Thymus (tissue), 11 donors: ENCODE measurements around the gene CPLX1. TPM values are rescaled to one million over a fixed set of nuclear protein-coding genes. Genes with fewer than 3 reads are reported as not detected.
A peak's percentile ranks its signal among the peaks of the same experiment; 100 is the strongest.

Experiments used
- DNase-seq, 9 donors: peaks; one replicate each; pipeline ENCODE4 v3.0.0-alpha.2; 2013; ENCODE audit warnings: low spot score in 9 of 9, low read depth in 6 of 9, missing footprints in 1 of 9
- H3K27ac ChIP-seq, 2 donors: one replicate each; pipeline ENCODE4 v1.5.1; 2013; ENCODE audit warnings: control low read depth in 1 of 2, low read depth in 1 of 2, low read length in 1 of 2, mild to moderate bottlenecking in 1 of 2, moderate library complexity in 1 of 2
- H3K27me3 ChIP-seq, 2 donors: one replicate each; pipeline ENCODE4 v1.5.1; 2013; ENCODE audit warnings: low read length in 1 of 2; ENCODE audit not compliant: control insufficient read depth in 2 of 2, insufficient read depth in 1 of 2
- H3K36me3 ChIP-seq, 2 donors: one replicate each; pipeline ENCODE4 v1.5.1; 2013; ENCODE audit warnings: low read length in 1 of 2, mild to moderate bottlenecking in 1 of 2, moderate library complexity in 1 of 2; ENCODE audit not compliant: control insufficient read depth in 2 of 2, insufficient read depth in 2 of 2
- H3K4me1 ChIP-seq, 2 donors: one replicate each; pipeline ENCODE4 v1.5.1; 2013; ENCODE audit warnings: low read length in 2 of 2; ENCODE audit not compliant: control insufficient read depth in 2 of 2, insufficient read depth in 2 of 2
- H3K4me3 ChIP-seq, 2 donors: one replicate each; pipeline ENCODE4 v1.5.1; 2013; ENCODE audit warnings: low read length in 2 of 2, control low read depth in 1 of 2, mild to moderate bottlenecking in 1 of 2
- H3K9me3 ChIP-seq, 2 donors: one replicate each; pipeline ENCODE4 v1.5.1; 2013; ENCODE audit warnings: low read length in 1 of 2, mild to moderate bottlenecking in 1 of 2; ENCODE audit not compliant: control insufficient read depth in 2 of 2, insufficient read depth in 1 of 2
- WGBS: extraction: QIAGEN DNeasy Blood & Tissue Kit; methylation state at CpG from one replicate; pipeline ENCODE4 v1.1.7; 2013; 5-methylcytosine and 5-hydroxymethylcytosine counted together
- polyA plus RNA-seq: library from polyadenylated mRNA; stranded (reverse); fragments of 200-250 nt; gene quantifications from one replicate; pipeline ENCODE4 v1.2.3, GENCODE V29; 2013
- total RNA-seq: library from RNA; stranded (reverse); fragments of 120-200 nt; gene quantifications from one replicate; pipeline ENCODE4 v1.2.4, GENCODE V29; 2013
- donor health status: healthy.

The CPLX1 gene
- total and polyA plus RNA-seq, 2 donors, result 3.5 to 7.9 TPM

GRCh38 chr4:788636-789297 lies 37.2 kb downstream of the CPLX1 start:
- Histone ChIP-seq H3K27me3 (peaks cover 45 to 97% of the 10 kb centered on the region in 2 donors), H3K27ac (no peak overlapping the region), H3K4me3 (no peak overlapping the region), H3K9me3 (peaks cover 0 to 9% of the 10 kb centered on the region in 2 donors), H3K4me1 (peaks cover 24 to 72% of the 10 kb centered on the region in 2 donors), H3K36me3 (no peaks in the 10 kb centered on the region)
- 90% methylated on average over 18 of the region's 18 CpGs for WGBS
- DNase-seq, result no peak

- H3K9me3 ChIP-seq, result peaks cover 0 to 9% of the 10 kb centered on the region in 2 donors
- H3K36me3 ChIP-seq, result no peaks in the 10 kb centered on the region
- no peak for DNase-seq
- peaks cover 18 to 66% of the 10 kb centered on the region in 2 donors for H3K4me1 ChIP-seq
- H3K27me3 ChIP-seq, result peaks cover 45 to 97% of the 10 kb centered on the region in 2 donors
- no peak overlapping the region for H3K4me3 ChIP-seq
- H3K27ac ChIP-seq, result no peak overlapping the region
- 92% methylated on average over 19 of the region's 19 CpGs for WGBS
These were observed 37.8 kb downstream of the CPLX1 start for GRCh38 chr4:788006-788635.

- H3K27ac ChIP-seq, result no peak overlapping the region
- H3K36me3 ChIP-seq, result no peaks in the 10 kb centered on the region
- 62% methylated on average over 16 of the region's 16 CpGs for WGBS
- H3K9me3 ChIP-seq, result peaks cover 0 to 9% of the 10 kb centered on the region in 2 donors
- H3K4me3 ChIP-seq, result no peak overlapping the region
- no peak for DNase-seq
- peaks cover 45 to 95% of the 10 kb centered on the region in 2 donors for H3K27me3 ChIP-seq
- H3K4me1 ChIP-seq, result peaks cover 15 to 62% of the 10 kb centered on the region in 2 donors
These were observed 38.4 kb downstream of the CPLX1 start for GRCh38 chr4:787561-787981.

- H3K27me3 ChIP-seq, result peaks cover 45 to 88% of the 10 kb centered on the region in 2 donors
- WGBS, result 35% methylated on average over 16 of the region's 16 CpGs
- no peak for DNase-seq
These were observed 39.0 kb downstream of the CPLX1 start for GRCh38 chr4:786861-787300.

GRCh38 chr4:786074-786741 lies 39.7 kb downstream of the CPLX1 start:
- 6% methylated on average over 72 of the region's 72 CpGs for WGBS
- Histone ChIP-seq H3K9me3 (peaks cover 0 to 9% of the 10 kb centered on the region in 2 donors), H3K4me3 (peak overlapping the region in 1 of 2 donors; percentile 27), H3K27me3 (peaks cover 43 to 81% of the 10 kb centered on the region in 2 donors), H3K36me3 (no peaks in the 10 kb centered on the region), H3K27ac (no peak overlapping the region), H3K4me1 (peaks cover 5 to 57% of the 10 kb centered on the region in 2 donors)
- no peak for DNase-seq

More at GRCh38 chr4:786861-787300, 39.0 kb downstream of the CPLX1 start:
- peaks cover 12 to 63% of the 10 kb centered on the region in 2 donors for H3K4me1 ChIP-seq
- no peak overlapping the region for H3K4me3 ChIP-seq
- peaks cover 0 to 9% of the 10 kb centered on the region in 2 donors for H3K9me3 ChIP-seq
- no peak overlapping the region for H3K27ac ChIP-seq
- no peaks in the 10 kb centered on the region for H3K36me3 ChIP-seq

- no peak for DNase-seq
- Histone ChIP-seq H3K4me1 (peaks cover 6 to 58% of the 10 kb centered on the region in 2 donors), H3K27ac (no peak overlapping the region), H3K36me3 (no peaks in the 10 kb centered on the region), H3K27me3 (peaks cover 42 to 77% of the 10 kb centered on the region in 2 donors), H3K4me3 (peak overlapping the region in 1 of 2 donors; percentile 27), H3K9me3 (peaks cover 0 to 9% of the 10 kb centered on the region in 2 donors)
- 10% methylated on average over 57 of the region's 57 CpGs for WGBS
These were observed 40.4 kb downstream of the CPLX1 start for GRCh38 chr4:785332-786073.

- WGBS, result 49% methylated on average over 57 of the region's 57 CpGs
- Histone ChIP-seq H3K4me1 (peaks cover 12 to 58% of the 10 kb centered on the region in 2 donors), H3K4me3 (no peak overlapping the region), H3K9me3 (peaks cover 0 to 7% of the 10 kb centered on the region in 2 donors), H3K27ac (no peak overlapping the region), H3K27me3 (peaks cover 42 to 68% of the 10 kb centered on the region in 2 donors), H3K36me3 (peaks cover 2 to 5% of the 10 kb centered on the region in 2 donors)
- DNase-seq, result no peak
These were observed 41.3 kb downstream of the CPLX1 start for GRCh38 chr4:784401-785331.
